Kidney (tissue), 14 donors: ENCODE measurements around the gene DIABLO. TPM values are rescaled to one million over a fixed set of nuclear protein-coding genes. Genes with fewer than 3 reads are reported as not detected.
A peak's percentile ranks its signal among the peaks of the same experiment; 100 is the strongest.

Experiments
- DNase-seq, 5 donors: peaks; one replicate each; pipeline ENCODE4 v3.0.0-alpha.2; 2013 to 2020
- FAIRE-seq: peaks from 2 replicates; lab custom pipeline; 2012; peaks lifted over from hg19 to GRCh38; lab: Jason Lieb, UNC
- H3K27ac ChIP-seq, 2 donors: one replicate each; pipeline ENCODE4 v1.7.0; 2013; ENCODE audit warnings: low read depth in 2 of 2, low read length in 2 of 2, inconsistent platforms in 1 of 2
- H3K27me3 ChIP-seq: one replicate; pipeline ENCODE4 v1.7.1; 2013; ENCODE audit warnings: low read length, inconsistent platforms; ENCODE audit not compliant: control insufficient read depth, insufficient read depth
- H3K36me3 ChIP-seq, 3 donors: one replicate each; pipeline versions ENCODE4 v1.7.0 to v1.7.1; 2013; ENCODE audit warnings: low read length in 3 of 3, control low read depth in 1 of 3, inconsistent platforms in 1 of 3; ENCODE audit not compliant: insufficient read depth in 3 of 3, control insufficient read depth in 2 of 3
- H3K4me1 ChIP-seq, 3 donors: one replicate each; pipeline versions ENCODE4 v1.7.0 to v1.7.1; 2013; ENCODE audit warnings: low read length in 3 of 3, inconsistent platforms in 1 of 3, low read depth in 1 of 3; ENCODE audit not compliant: control insufficient read depth in 2 of 3, insufficient read depth in 2 of 3
- H3K4me3 ChIP-seq, 3 donors: one replicate each; pipeline versions ENCODE4 v1.7.0 to v1.8.1; 2013; ENCODE audit warnings: low read length in 3 of 3, control low read depth in 1 of 3, inconsistent platforms in 1 of 3
- H3K9ac ChIP-seq, 3 donors: one replicate each; pipeline versions ENCODE4 v1.7.0 to v1.7.1; 2013; ENCODE audit warnings: low read length in 3 of 3, control low read depth in 1 of 3, inconsistent platforms in 1 of 3
- H3K9me3 ChIP-seq, 3 donors: one replicate each; pipeline versions ENCODE4 v1.7.0 to v1.7.1; 2013; ENCODE audit warnings: low read length in 3 of 3, control low read depth in 1 of 3, inconsistent platforms in 1 of 3; ENCODE audit not compliant: control insufficient read depth in 2 of 3, insufficient read depth in 1 of 3
- intact Hi-C: fragments of 100-400 bp; cut with DNase I; formaldehyde crosslinking; loops from one replicate; pipeline ENCODE4 v1.11.1; 2022
- polyA plus RNA-seq: library from polyadenylated mRNA; stranded (reverse); fragments of 350-450 nt; fragmentation: Illumina TruSeq; extraction: RNeasy Lipid Tissue Mini Kit (QIAGEN cat#74804); gene quantifications from one replicate; pipeline ENCODE4 v1.2.3, GENCODE V29; 2014; ENCODE audit warnings: low read depth, low replicate concordance; ENCODE audit not compliant: insufficient read depth
- total RNA-seq: library from RNA; stranded (reverse); fragmentation: NEBNext Ultra II Directional; extraction: Animal tissue kit (Norgen Biotek cat#: 25700); gene quantifications from one replicate; pipeline ENCODE4 v1.2.1, GENCODE V29; 2021
- TF ChIP-seq, protein P1 (sequence below): IDR thresholded peaks from 3 replicates; pipeline ENCODE4 v1.5.1; 2012; ENCODE audit warnings: mild to moderate bottlenecking, moderate library complexity, borderline replicate concordance; ENCODE audit not compliant: insufficient read depth; ENCODE audit errors: extremely low read depth
- donor health status: control.
- donor health status: control.
- donor health status: control.
- donor health status: control.
- donor health status: control.
- donor health status: DM: yes; HTN: yes; CAD: no.
- donor health status: Normal renal cell carcinoma (clear cell type).

The DIABLO gene
- total and polyA plus RNA-seq, 2 donors from 2014 or later = 43.7 to 97.7 TPM

DNA sequence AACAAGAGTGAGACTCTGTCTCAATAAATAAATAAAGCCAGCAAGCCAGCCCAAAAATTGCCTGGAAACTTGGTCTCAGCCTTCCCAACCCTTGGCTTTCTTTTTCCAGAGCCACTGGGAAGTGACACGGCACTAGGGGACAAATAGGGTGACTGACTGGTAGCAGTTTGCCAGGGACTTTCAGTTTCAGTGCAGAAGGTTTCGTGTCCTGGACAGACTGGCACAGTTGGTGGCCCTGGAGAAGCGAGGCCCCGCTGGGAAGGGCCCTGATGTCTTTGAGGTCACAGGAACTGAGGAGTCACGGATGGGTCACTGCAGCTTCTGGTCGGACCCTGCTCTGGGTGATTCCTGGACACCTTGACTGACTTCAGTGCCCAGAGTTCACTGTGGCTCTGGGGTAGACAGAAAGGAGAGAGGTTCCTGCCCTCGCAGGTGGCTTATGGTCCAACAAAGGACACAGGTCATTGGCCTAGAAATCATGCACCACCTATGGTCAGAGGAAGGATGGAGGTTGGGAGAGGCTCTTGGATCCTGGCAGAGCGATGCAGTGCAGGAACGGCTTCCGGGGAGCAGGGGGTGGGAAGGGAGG lies 40.3 kb downstream of the DIABLO start:
- intact Hi-C loops = no loop called here
- H3K36me3 ChIP-seq = no peaks in the 10 kb centered on the region
- TF ChIP-seq, protein P1, sequence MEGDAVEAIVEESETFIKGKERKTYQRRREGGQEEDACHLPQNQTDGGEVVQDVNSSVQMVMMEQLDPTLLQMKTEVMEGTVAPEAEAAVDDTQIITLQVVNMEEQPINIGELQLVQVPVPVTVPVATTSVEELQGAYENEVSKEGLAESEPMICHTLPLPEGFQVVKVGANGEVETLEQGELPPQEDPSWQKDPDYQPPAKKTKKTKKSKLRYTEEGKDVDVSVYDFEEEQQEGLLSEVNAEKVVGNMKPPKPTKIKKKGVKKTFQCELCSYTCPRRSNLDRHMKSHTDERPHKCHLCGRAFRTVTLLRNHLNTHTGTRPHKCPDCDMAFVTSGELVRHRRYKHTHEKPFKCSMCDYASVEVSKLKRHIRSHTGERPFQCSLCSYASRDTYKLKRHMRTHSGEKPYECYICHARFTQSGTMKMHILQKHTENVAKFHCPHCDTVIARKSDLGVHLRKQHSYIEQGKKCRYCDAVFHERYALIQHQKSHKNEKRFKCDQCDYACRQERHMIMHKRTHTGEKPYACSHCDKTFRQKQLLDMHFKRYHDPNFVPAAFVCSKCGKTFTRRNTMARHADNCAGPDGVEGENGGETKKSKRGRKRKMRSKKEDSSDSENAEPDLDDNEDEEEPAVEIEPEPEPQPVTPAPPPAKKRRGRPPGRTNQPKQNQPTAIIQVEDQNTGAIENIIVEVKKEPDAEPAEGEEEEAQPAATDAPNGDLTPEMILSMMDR = no peak
- no peak overlapping the region for H3K4me3 ChIP-seq
- no peak for FAIRE-seq
- H3K9ac ChIP-seq = no peak overlapping the region
- no peak for DNase-seq
- H3K4me1 ChIP-seq = no peaks in the 10 kb centered on the region
- H3K27ac ChIP-seq = no peak overlapping the region
- no peaks in the 10 kb centered on the region for H3K27me3 ChIP-seq
- no peaks in the 10 kb centered on the region for H3K9me3 ChIP-seq

DNA sequence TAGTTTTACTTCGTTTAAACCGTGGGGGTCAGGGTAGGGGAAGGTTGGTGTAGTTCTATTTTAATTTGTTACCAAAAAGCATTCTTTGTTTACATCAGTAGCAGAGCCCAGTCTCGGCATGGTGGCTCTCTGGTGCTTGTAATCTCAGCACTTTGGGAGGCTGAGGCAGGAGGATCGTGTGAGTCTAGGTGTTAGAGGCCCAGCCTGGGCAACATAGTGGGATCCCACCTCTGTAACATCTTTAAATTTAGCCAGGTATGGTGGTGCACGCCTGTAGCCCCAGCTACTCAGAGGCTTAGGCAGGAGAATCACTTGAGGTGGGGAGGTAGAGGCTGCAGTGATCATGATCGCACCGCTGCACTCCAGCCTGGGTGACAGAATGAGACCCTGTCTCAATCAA lies 40.8 kb downstream of the DIABLO start:
- no peak for FAIRE-seq

DNA sequence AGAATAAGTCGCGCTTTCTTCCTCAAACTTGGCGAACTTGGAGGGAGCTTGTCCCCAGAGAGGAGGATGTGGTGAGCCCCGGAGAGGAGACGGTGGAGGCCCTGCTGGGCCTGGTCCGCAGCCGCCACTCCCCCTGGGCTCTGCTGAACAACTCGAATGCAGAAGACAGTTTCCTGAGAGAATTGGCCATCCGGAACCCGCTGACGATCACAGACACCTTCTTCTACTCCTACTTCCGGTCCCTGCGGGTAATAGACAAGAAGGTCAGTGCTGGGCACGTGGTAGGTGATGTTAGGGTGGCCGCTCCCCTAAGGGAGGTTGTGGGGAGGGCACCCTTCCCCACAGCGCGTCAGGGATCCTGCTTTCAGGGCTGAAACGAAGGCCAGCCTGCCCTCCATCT lies 41.3 kb downstream of the DIABLO start:
- Histone ChIP-seq H3K4me3 (no peak overlapping the region), H3K27me3 (no peaks in the 10 kb centered on the region), H3K9ac (no peak overlapping the region), H3K4me1 (no peaks in the 10 kb centered on the region), H3K27ac (no peak overlapping the region), H3K9me3 (no peaks in the 10 kb centered on the region), H3K36me3 (no peaks in the 10 kb centered on the region)
- DNase-seq (no peak), FAIRE-seq (no peak)
- TF ChIP-seq, protein P1 = no peak
- intact Hi-C loops = no loop called here

More for the DNA sequence above, 40.8 kb downstream of the DIABLO start:
- Histone ChIP-seq H3K9me3 (no peaks in the 10 kb centered on the region), H3K4me3 (no peak overlapping the region), H3K4me1 (no peaks in the 10 kb centered on the region), H3K27me3 (no peaks in the 10 kb centered on the region), H3K36me3 (no peaks in the 10 kb centered on the region), H3K27ac (no peak overlapping the region), H3K9ac (no peak overlapping the region)
- TF ChIP-seq, protein P1 = no peak
- no peak for DNase-seq
- intact Hi-C loops = no loop called here

DNA sequence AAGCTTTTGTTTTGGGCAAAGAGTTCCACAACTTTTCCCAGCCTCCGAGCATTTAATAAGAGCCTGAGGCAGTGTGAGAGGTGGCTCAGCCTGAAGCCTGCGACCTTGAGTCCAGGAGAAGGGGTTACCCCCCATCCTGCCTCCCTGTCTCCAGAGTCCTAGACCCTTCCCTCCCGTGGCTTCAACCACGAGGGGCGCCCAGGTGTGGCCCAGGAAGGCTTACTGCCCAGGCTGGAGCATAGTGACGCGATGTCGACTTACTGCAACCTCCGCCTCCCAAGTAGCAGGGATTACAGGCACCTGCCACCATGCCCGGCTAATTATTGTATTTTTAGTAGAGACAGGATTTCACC lies 42.3 kb downstream of the DIABLO start:
- H3K4me3 ChIP-seq = peak overlapping the region in 2 of 3 donors; percentile 24 to 66
- H3K36me3 ChIP-seq = no peaks in the 10 kb centered on the region
- no peak overlapping the region for H3K9ac ChIP-seq
- FAIRE-seq = no peak
- H3K27me3 ChIP-seq = no peaks in the 10 kb centered on the region
- intact Hi-C loops = no loop called here
- H3K9me3 ChIP-seq = no peaks in the 10 kb centered on the region
- H3K27ac ChIP-seq = no peak overlapping the region
- no peaks in the 10 kb centered on the region for H3K4me1 ChIP-seq
- TF ChIP-seq, protein P1 = no peak
- no peak for DNase-seq
